Ramos (cell line): Measurements from ENCODE around the gene PAGR1.
"Not testable (repeated sequence)": the region's sequence is repeated elsewhere in the genome, so short reads cannot be mapped to it uniquely, and the experiment has no call there.

Experiments used
- in situ Hi-C: fragments of 300-500 bp; cut with MboI; formaldehyde crosslinking; loops from one replicate; pipeline ENCODE4 v1.14.3; 2022; ENCODE audit warnings: low sequenced_read_pairs; ENCODE audit not compliant: unreplicated experiment

Gene PAGR1

GRCh38 chr16:29815793-29816693, at the start of gene PAGR1:
TSS of gene PAGR1 (plus strand) at chr16:29816152. CDS start at chr16:29816526, 374 bp downstream.
- in situ Hi-C loops, result loop anchor here (25.0 kb wide), 1 partner anchor 571 kb away; the partner anchor contains the start of genes SEPTIN1 and ZNF48

- in situ Hi-C loops, result no loop called here
Observed at GRCh38 chr16:29766571-29766970, 49.4 kb upstream of the PAGR1 start.

- in situ Hi-C loops, result no loop called here
Observed at GRCh38 chr16:29767062-29767461, 48.9 kb upstream of the PAGR1 start.

- in situ Hi-C loops, result no loop called here
Observed at GRCh38 chr16:29769507-29769906, 46.4 kb upstream of the PAGR1 start.

GRCh38 chr16:29770250-29770929, 45.6 kb upstream of the PAGR1 start:
- in situ Hi-C loops, result no loop called here

- in situ Hi-C loops, result not testable (repeated sequence)
Observed at GRCh38 chr16:29772330-29772729, 43.6 kb upstream of the PAGR1 start.

GRCh38 chr16:29774730-29775129, 41.2 kb upstream of the PAGR1 start:
- in situ Hi-C loops, result no loop called here

- in situ Hi-C loops, result no loop called here
Observed at GRCh38 chr16:29775742-29776408, 40.1 kb upstream of the PAGR1 start.

GRCh38 chr16:29777576-29778350, 38.2 kb upstream of the PAGR1 start, which contains the start of gene ZG16:
TSS of gene ZG16 (plus strand) at chr16:29778256. CDS start at chr16:29779267, 1,011 bp downstream.
- in situ Hi-C loops, result no loop called here

GRCh38 chr16:29779474-29779873, 36.5 kb upstream of the PAGR1 start:
- in situ Hi-C loops, result no loop called here

- in situ Hi-C loops, result loop anchor here (10.0 kb wide), 1 partner anchor 79 kb away; no protein-coding TSS in a partner anchor
Observed at GRCh38 chr16:29783094-29783953, 32.6 kb upstream of the PAGR1 start.

GRCh38 chr16:29784157-29784556, 31.8 kb upstream of the PAGR1 start:
- in situ Hi-C loops, result loop anchor here (10.0 kb wide), 1 partner anchor 79 kb away; no protein-coding TSS in a partner anchor

- in situ Hi-C loops, result loop anchor here (10.0 kb wide), 1 partner anchor 80 kb away; no protein-coding TSS in a partner anchor
Observed at GRCh38 chr16:29784901-29785500, 31.0 kb upstream of the PAGR1 start.

- in situ Hi-C loops, result loop anchor here (10.0 kb wide), 1 partner anchor 82 kb away; no protein-coding TSS in a partner anchor
Observed at GRCh38 chr16:29787155-29787554, 28.8 kb upstream of the PAGR1 start.

GRCh38 chr16:29789775-29790182, 26.2 kb upstream of the PAGR1 start:
- in situ Hi-C loops, result loop anchor here (10.0 kb wide), 1 partner anchor 85 kb away; no protein-coding TSS in a partner anchor

- in situ Hi-C loops, result no loop called here
Observed at GRCh38 chr16:29790183-29790948, 25.6 kb upstream of the PAGR1 start, which contains the start of gene KIF22. TSS of gene KIF22 (plus strand) at chr16:29790751. CDS start at chr16:29790760, 9 bp downstream.
